ENCODE measurements around the gene PARP1.
"Not testable (repeated sequence)": the region's sequence is repeated elsewhere in the genome, so short reads cannot be mapped to it uniquely, and the experiment has no call there.

PARP1 gene

GRCh38 chr1:226436855-226437491, 29.1 kb upstream of the PARP1 start:
- peaks cover 11% of the 10 kb centered on the region for H3K27me3 ChIP-seq
- H3K27ac ChIP-seq, result no peak overlapping the region
- no peak for TF ChIP-seq CTCF (IDR thresholded peaks at IDR 0.05)

GRCh38 chr1:226436472-226436854, 28.6 kb upstream of the PARP1 start:
- no peak for TF ChIP-seq CTCF (IDR thresholded peaks at IDR 0.05)
- Histone ChIP-seq H3K9me3 (no peaks in the 10 kb centered on the region), H3K27ac (no peak overlapping the region), H3K27me3 (peaks cover 11% of the 10 kb centered on the region), H3K4me1 (ENCODE audit: control insufficient read depth in 1 of 2, insufficient read depth in 1 of 2, low read depth in 1 of 2, low read length in 1 of 2) (no peaks in the 10 kb centered on the region), H3K4me3 (ENCODE audit: low read depth in 1 of 2, low read length in 1 of 2) (no peak overlapping the region), H3K36me3 (no peaks in the 10 kb centered on the region)

More at GRCh38 chr1:226436855-226437491, 29.1 kb upstream of the PARP1 start:
- Histone ChIP-seq H3K36me3 (no peaks in the 10 kb centered on the region), H3K9me3 (no peaks in the 10 kb centered on the region), H3K4me1 (ENCODE audit: control insufficient read depth in 1 of 2, insufficient read depth in 1 of 2, low read depth in 1 of 2, low read length in 1 of 2) (no peaks in the 10 kb centered on the region), H3K4me3 (ENCODE audit: low read depth in 1 of 2, low read length in 1 of 2) (no peak overlapping the region)

- Histone ChIP-seq H3K27me3 (peaks cover 23% of the 10 kb centered on the region), H3K36me3 (no peaks in the 10 kb centered on the region), H3K4me3 (ENCODE audit: low read depth in 1 of 2, low read length in 1 of 2) (no peak overlapping the region), H3K9me3 (no peaks in the 10 kb centered on the region), H3K27ac (no peak overlapping the region), H3K4me1 (ENCODE audit: control insufficient read depth in 1 of 2, insufficient read depth in 1 of 2, low read depth in 1 of 2, low read length in 1 of 2) (no peaks in the 10 kb centered on the region)
- TF ChIP-seq CTCF (IDR thresholded peaks at IDR 0.05), result no peak
Measured at GRCh38 chr1:226433341-226433720, 25.4 kb upstream of the PARP1 start.

GRCh38 chr1:226432586-226433340, 24.9 kb upstream of the PARP1 start:
- no peaks in the 10 kb centered on the region for H3K9me3 ChIP-seq
- TF ChIP-seq CTCF (IDR thresholded peaks at IDR 0.05), result no peak
- peaks cover 25% of the 10 kb centered on the region for H3K27me3 ChIP-seq
- no peak overlapping the region for H3K27ac ChIP-seq
- no peak overlapping the region for H3K4me3 ChIP-seq (ENCODE audit: low read depth in 1 of 2, low read length in 1 of 2)
- H3K36me3 ChIP-seq, result no peaks in the 10 kb centered on the region
- H3K4me1 ChIP-seq (ENCODE audit: control insufficient read depth in 1 of 2, insufficient read depth in 1 of 2, low read depth in 1 of 2, low read length in 1 of 2), result no peaks in the 10 kb centered on the region

GRCh38 chr1:226431898-226432297, 24.0 kb upstream of the PARP1 start:
- not testable (repeated sequence) for H3K9me3 ChIP-seq; H3K4me1 ChIP-seq (ENCODE audit: control insufficient read depth in 1 of 2, insufficient read depth in 1 of 2, low read depth in 1 of 2, low read length in 1 of 2)

More at GRCh38 chr1:226431898-226432297, 24.0 kb upstream of the PARP1 start:
- H3K36me3 ChIP-seq; H3K4me3 ChIP-seq (ENCODE audit: low read depth in 1 of 2, low read length in 1 of 2); H3K27ac ChIP-seq: not testable (repeated sequence)
- peaks cover 29% of the 10 kb centered on the region for H3K27me3 ChIP-seq

All from neutrophil (primary cell).